ENCODE measurements around the gene TRIM44. TPM values are rescaled to one million over a fixed set of nuclear protein-coding genes. Genes with fewer than 3 reads are reported as not detected.

Gene TRIM44
- total and polyA plus RNA-seq, 4 donors: 3.7 to 15.1 (median 10.4) TPM

DNA sequence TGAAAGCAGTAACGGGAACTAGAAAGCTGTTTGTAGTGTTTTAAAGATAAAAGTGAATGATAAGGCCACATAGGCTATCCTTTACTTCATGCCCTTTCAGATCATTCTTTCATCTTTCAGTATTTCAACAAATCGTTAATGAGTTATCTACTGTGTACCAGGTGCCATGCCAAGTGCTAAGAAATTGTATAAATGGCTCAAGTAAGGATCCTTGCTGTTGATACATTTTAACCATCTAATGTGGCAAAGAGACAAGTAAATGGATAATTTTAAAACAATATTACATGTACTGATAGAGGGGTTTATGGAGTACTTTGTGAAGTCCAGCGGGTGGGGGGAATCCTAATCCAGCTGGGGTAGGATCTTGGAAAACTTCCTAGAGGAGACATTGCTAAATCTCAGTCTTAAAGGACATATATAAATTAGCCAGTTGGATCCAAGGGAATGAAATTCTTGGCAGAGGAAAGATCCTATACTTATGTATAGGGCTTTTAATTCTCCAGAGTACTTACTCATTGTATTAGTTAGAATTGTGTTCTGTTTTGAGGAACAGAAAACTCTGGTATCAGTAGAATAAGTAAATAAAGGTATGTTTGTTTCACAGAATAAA is 119.4 kb downstream of the TRIM44 start:
- peaks cover 0 to 6% (median 0%) of the 10 kb centered on the region in 4 donors for H3K4me1 ChIP-seq (ENCODE audit: control insufficient read depth in 4 of 4, insufficient read depth in 4 of 4, low read length in 3 of 4)
- H3K4me3 ChIP-seq (ENCODE audit: low read depth in 1 of 3, low read length in 3 of 3): no peak overlapping the region

DNA sequence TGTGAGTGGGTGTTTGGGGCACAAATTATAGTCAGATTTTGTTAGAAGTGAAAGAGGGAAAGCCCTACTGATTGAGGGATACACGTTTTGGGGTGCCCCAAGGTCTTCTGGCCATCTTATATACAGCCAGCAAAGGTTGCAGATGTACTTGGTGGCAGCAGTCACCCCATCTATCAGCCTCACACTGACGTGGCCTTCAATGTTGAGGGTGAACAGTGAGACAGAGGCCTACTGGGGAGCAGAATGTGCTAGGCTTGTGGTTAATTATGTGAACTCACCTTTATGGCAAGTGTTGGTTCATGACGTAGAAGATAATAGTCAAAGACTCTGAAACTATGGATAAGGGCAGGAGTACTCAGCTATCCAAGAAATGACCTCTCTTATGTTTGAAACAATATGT is 121.2 kb downstream of the TRIM44 start:
- WGBS: 90% methylated on average over 3 of the region's 3 CpGs

More for the DNA sequence above, 119.4 kb downstream of the TRIM44 start:
- no peaks in the 10 kb centered on the region for H3K27me3 ChIP-seq (ENCODE audit: control insufficient read depth in 4 of 4, insufficient read depth in 4 of 4, low read length in 3 of 4)
- WGBS: 71% methylated on average over 3 of the region's 3 CpGs
- DNase-seq (ENCODE audit: low spot score): no peak
- no peaks in the 10 kb centered on the region for H3K9me3 ChIP-seq (ENCODE audit: control insufficient read depth in 4 of 4, low read length in 3 of 4)
- TF ChIP-seq JUND (IDR thresholded peaks at IDR 0.05): no peak
- TF ChIP-seq FOXA2 (IDR thresholded peaks at IDR 0.05): no peak
- no peak for TF ChIP-seq TAF1 (conservative IDR thresholded peaks at IDR 0.05)
- H3K27ac ChIP-seq (ENCODE audit: low read depth in 1 of 2, low read length in 2 of 2): no peak overlapping the region
- H3K9ac ChIP-seq (ENCODE audit: low read depth in 1 of 2, low read length in 2 of 2): no peak overlapping the region
- no peaks in the 10 kb centered on the region for H3K36me3 ChIP-seq (ENCODE audit: control insufficient read depth in 4 of 4, insufficient read depth in 3 of 4, low read depth in 1 of 4, low read length in 3 of 4)

More for the DNA sequence above, 121.2 kb downstream of the TRIM44 start:
- Histone ChIP-seq H3K27me3 (ENCODE audit: control insufficient read depth in 4 of 4, insufficient read depth in 4 of 4, low read length in 3 of 4) (no peaks in the 10 kb centered on the region), H3K4me3 (ENCODE audit: low read depth in 1 of 3, low read length in 3 of 3) (no peak overlapping the region), H3K9ac (ENCODE audit: low read depth in 1 of 2, low read length in 2 of 2) (no peak overlapping the region), H3K9me3 (ENCODE audit: control insufficient read depth in 4 of 4, low read length in 3 of 4) (no peaks in the 10 kb centered on the region), H3K27ac (ENCODE audit: low read depth in 1 of 2, low read length in 2 of 2) (no peak overlapping the region), H3K36me3 (ENCODE audit: control insufficient read depth in 4 of 4, insufficient read depth in 3 of 4, low read depth in 1 of 4, low read length in 3 of 4) (no peaks in the 10 kb centered on the region), H3K4me1 (ENCODE audit: control insufficient read depth in 4 of 4, insufficient read depth in 4 of 4, low read length in 3 of 4) (peaks cover 0 to 6% (median 0%) of the 10 kb centered on the region in 4 donors)
- TF ChIP-seq FOXA2 (IDR thresholded peaks at IDR 0.05) (no peak), HNF4A (conservative IDR thresholded peaks at IDR 0.05) (no peak), HNF4G (IDR thresholded peaks at IDR 0.05) (no peak), EGR1 (IDR thresholded peaks at IDR 0.05; ENCODE audit: low read depth in 2 of 2) (no peak), ZBTB33 (IDR thresholded peaks at IDR 0.05) (no peak), GABPA (IDR thresholded peaks at IDR 0.05 in 1 of 2, conservative IDR thresholded peaks at IDR 0.05 in 1 of 2) (no peak), NR2F2 (IDR thresholded peaks at IDR 0.05) (no peak), TAF1 (conservative IDR thresholded peaks at IDR 0.05) (no peak), YY1 (IDR thresholded peaks at IDR 0.05) (no peak), MAX (IDR thresholded peaks at IDR 0.05) (no peak), RXRA (IDR thresholded peaks at IDR 0.05) (no peak), SP1 (IDR thresholded peaks at IDR 0.05) (no peak), CTCF (IDR thresholded peaks at IDR 0.05; ENCODE audit: low read depth, low read length, missing input control) (no peak), RAD21 (IDR thresholded peaks at IDR 0.05) (no peak), FOXA1 (IDR thresholded peaks at IDR 0.05) (no peak), JUND (IDR thresholded peaks at IDR 0.05) (no peak)
- TF ChIP-seq, protein P1, sequence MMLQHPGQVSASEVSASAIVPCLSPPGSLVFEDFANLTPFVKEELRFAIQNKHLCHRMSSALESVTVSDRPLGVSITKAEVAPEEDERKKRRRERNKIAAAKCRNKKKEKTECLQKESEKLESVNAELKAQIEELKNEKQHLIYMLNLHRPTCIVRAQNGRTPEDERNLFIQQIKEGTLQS (IDR thresholded peaks at IDR 0.05): no peak
- TF ChIP-seq, protein P2, sequence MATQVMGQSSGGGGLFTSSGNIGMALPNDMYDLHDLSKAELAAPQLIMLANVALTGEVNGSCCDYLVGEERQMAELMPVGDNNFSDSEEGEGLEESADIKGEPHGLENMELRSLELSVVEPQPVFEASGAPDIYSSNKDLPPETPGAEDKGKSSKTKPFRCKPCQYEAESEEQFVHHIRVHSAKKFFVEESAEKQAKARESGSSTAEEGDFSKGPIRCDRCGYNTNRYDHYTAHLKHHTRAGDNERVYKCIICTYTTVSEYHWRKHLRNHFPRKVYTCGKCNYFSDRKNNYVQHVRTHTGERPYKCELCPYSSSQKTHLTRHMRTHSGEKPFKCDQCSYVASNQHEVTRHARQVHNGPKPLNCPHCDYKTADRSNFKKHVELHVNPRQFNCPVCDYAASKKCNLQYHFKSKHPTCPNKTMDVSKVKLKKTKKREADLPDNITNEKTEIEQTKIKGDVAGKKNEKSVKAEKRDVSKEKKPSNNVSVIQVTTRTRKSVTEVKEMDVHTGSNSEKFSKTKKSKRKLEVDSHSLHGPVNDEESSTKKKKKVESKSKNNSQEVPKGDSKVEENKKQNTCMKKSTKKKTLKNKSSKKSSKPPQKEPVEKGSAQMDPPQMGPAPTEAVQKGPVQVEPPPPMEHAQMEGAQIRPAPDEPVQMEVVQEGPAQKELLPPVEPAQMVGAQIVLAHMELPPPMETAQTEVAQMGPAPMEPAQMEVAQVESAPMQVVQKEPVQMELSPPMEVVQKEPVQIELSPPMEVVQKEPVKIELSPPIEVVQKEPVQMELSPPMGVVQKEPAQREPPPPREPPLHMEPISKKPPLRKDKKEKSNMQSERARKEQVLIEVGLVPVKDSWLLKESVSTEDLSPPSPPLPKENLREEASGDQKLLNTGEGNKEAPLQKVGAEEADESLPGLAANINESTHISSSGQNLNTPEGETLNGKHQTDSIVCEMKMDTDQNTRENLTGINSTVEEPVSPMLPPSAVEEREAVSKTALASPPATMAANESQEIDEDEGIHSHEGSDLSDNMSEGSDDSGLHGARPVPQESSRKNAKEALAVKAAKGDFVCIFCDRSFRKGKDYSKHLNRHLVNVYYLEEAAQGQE (IDR thresholded peaks at IDR 0.05): no peak
- no peak for DNase-seq (ENCODE audit: low spot score)
